NCI-H2029 treated with DMSO at 0.1 percent for 48 hours (cell line): ENCODE measurements around the gene TACC2.
"Not testable (repeated sequence)": the region's sequence is repeated elsewhere in the genome, so short reads cannot be mapped to it uniquely, and the experiment has no call there.

ENCODE experiments used
- DNase-seq: peaks from one replicate; lab custom pipeline; 2025; lab: John Stamatoyannopoulos, UW

Gene TACC2

GRCh38 chr10:122190176-122190943, 201.4 kb downstream of the TACC2 start:
- no peak for DNase-seq

DNA sequence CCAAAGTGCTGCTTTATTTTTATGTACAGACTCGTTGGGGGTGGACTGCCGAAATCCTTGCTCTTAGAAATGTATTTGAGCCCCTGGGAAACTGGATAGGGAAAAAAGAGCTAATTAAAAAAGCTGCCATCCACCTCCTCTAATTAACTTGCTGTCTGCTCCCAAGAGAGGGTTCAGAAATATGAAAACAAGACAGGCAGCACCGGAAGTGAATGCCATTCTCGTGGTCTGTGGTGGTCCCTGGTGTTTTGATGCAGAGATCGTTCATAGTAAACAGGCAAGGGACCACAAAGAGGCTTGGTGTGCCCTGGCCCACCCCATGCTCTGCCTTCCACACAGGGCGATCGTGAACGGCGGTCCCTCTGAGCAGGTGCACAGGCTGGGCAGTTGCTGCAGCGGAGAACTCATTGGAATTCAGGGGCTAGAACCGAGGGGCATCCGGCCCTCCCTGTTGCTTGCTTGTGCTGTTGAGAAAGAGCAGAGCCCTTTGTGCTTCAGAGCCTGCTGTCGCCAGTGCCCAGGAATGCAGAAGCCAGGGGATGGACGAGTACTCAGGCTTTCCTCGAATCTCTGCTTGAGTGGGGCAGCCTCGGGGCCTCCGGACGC, 203.1 kb downstream of the TACC2 start:
- no peak for DNase-seq

GRCh38 chr10:122194251-122194650, 205.3 kb downstream of the TACC2 start:
- DNase-seq, result no peak

DNA sequence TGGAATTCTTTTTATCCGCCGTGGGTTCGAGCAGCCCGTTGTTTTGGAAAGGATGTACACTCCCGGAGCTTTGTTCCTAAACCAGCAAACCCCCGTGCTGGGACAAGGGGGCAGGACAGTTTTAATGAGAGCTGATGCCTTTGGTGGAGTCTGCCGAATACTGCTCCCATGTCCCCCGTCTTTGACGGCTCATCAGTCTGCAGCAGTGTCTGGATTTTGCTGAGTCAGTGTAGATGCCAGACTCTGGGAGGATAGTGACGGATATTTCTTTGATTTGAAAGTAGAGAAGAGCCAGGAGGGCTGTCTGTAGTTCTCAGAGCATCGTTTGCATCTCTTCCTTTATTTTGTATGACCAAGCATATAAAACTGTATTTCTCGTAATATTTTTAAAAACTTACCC, 207.3 kb downstream of the TACC2 start:
- DNase-seq, result no peak

DNA sequence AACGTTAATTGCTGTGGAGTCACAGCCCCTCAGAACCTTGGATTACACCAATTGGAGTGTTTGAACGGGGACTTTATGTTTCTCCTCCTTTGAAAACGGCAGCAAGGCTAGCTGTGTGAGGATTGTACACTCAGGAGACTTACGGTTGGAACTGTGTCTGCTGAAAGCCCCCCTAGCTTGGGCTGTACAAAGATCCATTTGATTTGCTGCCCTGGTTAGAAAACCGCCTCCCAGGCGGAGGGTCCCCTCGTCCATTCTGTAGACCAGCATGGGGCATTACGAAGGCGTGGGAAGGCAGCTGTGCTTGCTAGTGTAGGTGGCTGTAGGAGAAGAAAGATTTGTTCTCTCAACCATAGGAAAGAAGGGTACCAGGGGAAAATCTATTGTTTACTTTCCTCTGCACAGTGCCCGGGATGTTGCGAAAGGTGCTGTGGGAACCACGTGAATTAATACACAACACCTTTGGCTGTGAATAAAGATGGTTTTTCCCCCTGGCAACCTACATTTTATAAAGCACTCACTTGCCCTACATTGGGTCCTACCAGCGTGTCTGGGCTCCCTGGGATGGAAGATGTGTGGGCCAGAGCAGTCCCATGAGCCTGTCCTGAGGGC, 208.8 kb downstream of the TACC2 start:
- DNase-seq, result no peak

DNA sequence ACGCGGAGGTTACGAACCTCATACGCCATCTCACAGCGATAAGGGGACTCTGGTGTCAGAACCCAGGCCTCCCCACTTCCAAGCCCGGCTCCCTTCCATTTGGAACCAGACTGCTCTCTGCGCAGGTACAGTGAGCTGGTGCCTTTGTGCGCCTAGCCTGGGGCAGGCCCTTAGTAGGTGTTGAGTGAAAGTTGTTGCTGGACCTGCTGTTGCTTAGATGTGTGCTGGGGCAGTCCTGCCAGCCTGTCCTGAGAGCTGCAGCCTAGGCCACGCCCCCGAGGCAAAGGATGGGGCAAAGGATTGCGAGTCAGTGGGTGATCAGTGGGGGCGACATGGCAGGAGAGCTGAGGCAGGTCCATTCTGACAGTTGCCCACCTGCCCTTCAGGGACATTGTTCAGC, 209.7 kb downstream of the TACC2 start:
- no peak for DNase-seq

- peak; percentile 30 for DNase-seq
Observed at GRCh38 chr10:122199070-122199469, 210.1 kb downstream of the TACC2 start.

GRCh38 chr10:122199689-122200088, 210.7 kb downstream of the TACC2 start:
- no peak for DNase-seq

DNA sequence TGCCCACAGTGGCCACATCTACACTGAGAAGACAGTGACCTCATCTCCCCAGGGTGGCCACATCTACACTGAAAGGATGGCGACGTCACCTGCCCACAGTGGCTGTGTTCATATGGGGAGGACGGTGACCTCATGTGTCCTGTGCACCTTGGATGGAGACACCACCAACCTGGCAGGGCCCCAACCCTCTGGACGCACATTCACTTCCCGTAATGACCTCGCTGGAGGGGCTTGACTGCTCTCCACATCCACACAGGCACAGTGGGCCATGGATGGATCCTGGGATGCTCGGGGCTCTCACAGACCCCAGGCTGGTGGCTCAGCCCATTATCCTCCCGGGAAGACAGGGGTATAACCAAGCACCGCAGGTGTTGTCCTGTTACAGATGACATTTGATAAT, 212.4 kb downstream of the TACC2 start:
- DNase-seq, result no peak

- not testable (repeated sequence) for DNase-seq
Observed at GRCh38 chr10:122203180-122203579, 214.2 kb downstream of the TACC2 start.

GRCh38 chr10:122204691-122205489, 215.9 kb downstream of the TACC2 start:
- DNase-seq, result no peak

DNA sequence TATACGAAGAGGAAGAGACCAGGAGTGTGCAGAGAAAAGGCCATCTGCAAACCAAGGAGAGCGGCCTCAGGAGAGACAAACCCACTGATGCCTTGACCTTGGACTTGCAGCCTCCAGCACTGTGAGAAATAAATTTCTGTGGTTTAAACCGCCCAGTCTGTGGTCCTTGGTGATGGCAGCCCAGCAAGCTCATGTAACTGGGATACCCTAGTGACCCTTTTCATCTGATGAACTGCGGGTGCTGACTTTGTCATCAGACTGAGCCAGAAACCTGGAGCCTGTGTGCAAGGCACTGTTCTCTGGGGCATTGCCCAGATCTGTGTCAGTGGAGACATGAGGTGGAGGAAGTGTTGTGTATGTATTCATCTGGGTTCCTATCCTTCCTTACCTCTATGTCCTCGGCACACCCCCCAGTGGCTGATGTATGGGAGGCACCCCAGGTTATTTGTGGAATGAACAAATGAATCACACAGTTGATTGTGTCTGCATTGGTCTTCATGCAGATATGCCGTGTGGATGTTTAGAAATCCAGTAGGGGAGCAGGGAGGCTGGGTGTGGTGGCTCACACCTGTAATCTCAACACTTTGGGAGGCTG, 217.6 kb downstream of the TACC2 start:
- no peak for DNase-seq

- no peak for DNase-seq
Observed at GRCh38 chr10:122207163-122207562, 218.2 kb downstream of the TACC2 start.

DNA sequence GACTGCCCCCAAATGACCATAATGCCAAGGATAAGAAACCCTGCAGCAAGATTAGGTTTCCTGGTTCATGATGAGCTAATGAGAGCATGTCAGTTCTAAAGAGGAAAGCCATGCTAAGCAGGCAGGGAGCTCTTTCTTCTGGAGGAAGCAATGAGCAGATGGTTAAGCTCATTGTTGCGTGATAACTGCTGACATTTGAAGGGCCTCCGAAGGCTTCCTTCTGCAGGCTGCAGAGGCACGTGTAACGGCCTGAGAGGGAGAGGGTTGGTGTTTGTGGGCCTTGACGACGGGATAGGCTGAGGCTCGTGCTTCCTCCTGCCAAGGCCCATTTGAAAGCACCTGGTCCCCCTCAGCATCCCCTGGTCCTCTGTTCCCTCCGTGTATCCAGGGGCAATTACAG, 218.6 kb downstream of the TACC2 start:
- DNase-seq, result no peak

DNA sequence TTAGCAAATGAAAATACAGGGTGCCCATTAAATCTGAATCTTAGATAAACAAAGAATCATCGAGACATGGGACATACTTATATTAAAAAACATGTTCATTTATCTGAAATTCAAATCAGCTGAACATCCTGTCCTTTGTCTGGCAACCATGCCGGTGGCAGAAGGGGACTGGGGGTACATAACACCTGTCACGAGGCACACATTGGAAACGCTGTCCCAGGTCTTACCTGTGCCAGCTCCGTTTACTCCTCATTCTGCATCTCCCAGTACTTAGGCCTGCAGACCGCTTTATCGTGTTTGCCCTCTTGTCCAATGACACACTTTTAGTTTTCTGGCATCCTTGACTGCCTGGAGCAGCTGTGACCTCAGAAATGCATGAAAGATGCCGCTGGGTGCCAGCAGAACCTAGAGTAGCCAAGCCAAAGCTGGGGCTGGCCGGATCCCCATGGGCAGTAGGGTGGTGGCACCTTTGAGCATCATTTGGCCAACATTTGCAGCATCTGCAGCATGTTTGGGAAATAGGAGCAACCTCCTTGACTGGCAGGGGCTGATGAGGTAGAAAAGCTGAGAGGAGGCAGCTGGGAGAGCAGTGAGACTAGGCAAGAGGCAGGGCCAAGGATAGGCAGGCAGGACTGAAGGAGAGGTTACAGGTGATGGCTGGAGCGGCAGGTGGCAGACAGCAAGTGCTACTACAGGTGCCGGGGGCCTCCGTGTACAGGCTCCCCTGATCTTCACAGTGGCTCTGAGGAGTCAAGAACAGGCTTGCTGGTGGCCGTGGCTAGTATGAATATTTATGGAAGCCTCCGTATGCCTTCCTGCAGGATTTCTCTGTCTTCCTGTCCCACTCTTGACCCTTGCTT, 219.8 kb downstream of the TACC2 start:
- no peak for DNase-seq

DNA sequence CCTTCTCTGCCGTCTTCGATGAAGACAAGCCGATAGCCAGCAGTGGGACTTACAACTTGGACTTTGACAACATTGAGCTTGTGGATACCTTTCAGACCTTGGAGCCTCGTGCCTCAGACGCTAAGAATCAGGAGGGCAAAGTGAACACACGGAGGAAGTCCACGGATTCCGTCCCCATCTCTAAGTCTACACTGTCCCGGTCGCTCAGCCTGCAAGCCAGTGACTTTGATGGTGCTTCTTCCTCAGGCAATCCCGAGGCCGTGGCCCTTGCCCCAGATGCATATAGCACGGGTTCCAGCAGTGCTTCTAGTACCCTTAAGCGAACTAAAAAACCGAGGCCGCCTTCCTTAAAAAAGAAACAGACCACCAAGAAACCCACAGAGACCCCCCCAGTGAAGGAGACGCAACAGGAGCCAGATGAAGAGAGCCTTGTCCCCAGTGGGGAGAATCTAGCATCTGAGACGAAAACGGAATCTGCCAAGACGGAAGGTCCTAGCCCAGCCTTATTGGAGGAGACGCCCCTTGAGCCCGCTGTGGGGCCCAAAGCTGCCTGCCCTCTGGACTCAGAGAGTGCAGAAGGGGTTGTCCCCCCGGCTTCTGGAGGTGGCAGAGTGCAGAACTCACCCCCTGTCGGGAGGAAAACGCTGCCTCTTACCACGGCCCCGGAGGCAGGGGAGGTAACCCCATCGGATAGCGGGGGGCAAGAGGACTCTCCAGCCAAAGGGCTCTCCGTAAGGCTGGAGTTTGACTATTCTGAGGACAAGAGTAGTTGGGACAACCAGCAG, 221.7 kb downstream of the TACC2 start:
- DNase-seq, result no peak

DNA sequence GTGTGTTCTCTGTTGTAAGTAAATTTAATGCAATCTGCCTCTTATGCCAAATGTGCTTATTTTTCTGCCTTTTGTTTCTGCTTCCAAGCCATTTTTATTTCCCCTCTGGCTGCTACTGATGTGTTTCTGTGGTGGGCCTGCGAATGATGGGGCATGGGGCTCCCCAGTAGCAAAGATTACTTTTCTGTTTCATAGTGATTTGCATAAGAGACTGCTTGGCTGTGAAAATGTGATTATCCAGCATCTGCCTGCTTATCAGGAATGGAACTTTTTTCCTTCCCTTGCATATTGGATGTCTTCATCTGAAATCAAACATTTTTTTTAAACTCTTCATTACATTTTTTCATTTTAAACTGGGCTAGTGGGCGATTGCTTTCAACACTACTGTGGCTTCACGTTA, 224.4 kb downstream of the TACC2 start:
- DNase-seq, result no peak

- DNase-seq, result no peak
Observed at GRCh38 chr10:122213766-122214165, 224.8 kb downstream of the TACC2 start.

- no peak for DNase-seq
Observed at GRCh38 chr10:122216047-122216446, 227.1 kb downstream of the TACC2 start.

- no peak for DNase-seq
Observed at GRCh38 chr10:122219340-122219739, 230.4 kb downstream of the TACC2 start.
